Measurements from ENCODE around the gene GJB5.

- TF ChIP-seq CTCF (IDR thresholded peaks at IDR 0.05) (no peak), EZH2 (IDR thresholded peaks at IDR 0.05; ENCODE audit: borderline replicate concordance, insufficient read depth, low read depth, low read length, poor library complexity, severe bottlenecking) (no peak)
Observed at GRCh38 chr1:34761776-34762307, 7.0 kb downstream of the GJB5 start.

Measured in B cell (primary cell).